ENCODE results near the gene MTHFSD. TPM values are rescaled to one million over a fixed set of nuclear protein-coding genes. Genes with fewer than 3 reads are reported as not detected.

The MTHFSD gene
- polyA plus RNA-seq, 1 of the 3 experiments (the other 2 are of a cell fraction): 15.6 TPM

DNA sequence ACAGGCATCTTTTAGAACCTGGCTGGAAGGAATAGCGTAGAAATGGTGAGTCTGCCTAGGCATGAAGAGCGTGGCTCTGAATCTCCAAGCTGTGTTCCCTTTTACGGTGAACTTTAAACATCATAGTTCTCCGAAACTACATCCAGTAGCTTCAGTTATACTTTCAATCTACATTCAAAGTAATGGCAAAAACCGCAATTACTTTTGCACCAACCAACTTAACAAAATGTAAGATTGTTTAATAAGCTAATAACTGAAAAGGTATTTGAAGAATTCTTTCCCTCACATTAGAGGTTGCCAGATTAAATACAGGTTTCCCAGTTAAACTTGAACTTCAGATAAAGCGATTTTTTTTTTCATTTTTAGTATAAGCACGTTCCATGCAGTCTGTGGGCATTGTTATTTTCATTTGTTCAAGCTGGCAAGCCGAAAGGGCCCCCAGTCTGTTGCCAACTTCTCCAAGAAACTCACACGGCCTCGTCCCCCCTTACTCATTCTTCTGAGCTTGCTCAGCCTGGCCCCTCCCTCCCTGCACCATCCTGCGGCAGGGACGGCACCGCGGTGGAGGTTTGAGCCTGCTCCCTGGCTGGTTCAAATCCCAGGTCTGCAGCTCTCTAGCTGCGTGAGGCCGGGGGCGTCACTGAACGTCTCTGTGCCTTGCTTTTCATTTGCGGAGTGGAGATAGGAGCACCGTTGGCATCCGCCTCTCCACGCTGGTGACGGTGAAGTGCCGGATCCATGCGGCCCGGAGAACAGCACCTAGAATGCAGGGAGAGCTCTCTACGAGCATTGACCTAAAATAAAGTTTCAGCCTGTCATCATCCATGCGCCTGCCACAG, 3.5 kb upstream of the MTHFSD start:
- Histone ChIP-seq H3K9ac (no peak overlapping the region), H3K27ac (ENCODE audit: low read depth in 2 of 2, low read length in 1 of 2) (no peak overlapping the region), H2AFZ (ENCODE audit: low read depth) (0 out of 2 replicates have a peak overlapping the region, but pooled peaks have one; percentile 0), H3K4me1 (ENCODE audit: control insufficient read depth in 1 of 2, insufficient read depth in 2 of 2, low read depth in 1 of 2, low read length in 1 of 2) (peaks cover 0 to 12% of the 10 kb centered on the region in 2 experiments; a peak in 2 of 4 replicates), H3K79me2 (ENCODE audit: insufficient read depth) (peaks cover 9% of the 10 kb centered on the region), H3F3A (replicated peaks; ENCODE audit: insufficient read depth) (peaks cover 16% of the 10 kb centered on the region), H3K27me3 (ENCODE audit: insufficient read depth) (peaks cover 8% of the 10 kb centered on the region; the same call in 1 of the 2 replicates), H3K4me3 (ENCODE audit: low read depth in 2 of 2, low read length in 1 of 2) (no peak overlapping the region), H3K9me2 (no peaks in the 10 kb centered on the region), H3K9me3 (no peaks in the 10 kb centered on the region), H3K4me2 (no peak overlapping the region), H3K36me3 (replicated peaks in 1 of 2; ENCODE audit: control insufficient read depth in 1 of 2, insufficient read depth in 2 of 2, low read length in 1 of 2) (no peaks in the 10 kb centered on the region), H4K20me1 (ENCODE audit: insufficient read depth) (no peaks in the 10 kb centered on the region)
- ChIA-PET POLR2A (no interaction called here), CTCF (interaction anchor here (0.6 to 2.0 kb wide), 4 partner anchors 12 to 720 kb away, joined by 3 to 7 read pairs (median 5); no protein-coding TSS in a partner anchor)
- no peak for TF ChIP-seq RFX5 (IDR thresholded peaks at IDR 0.05; ENCODE audit: low read length)
- TF ChIP-seq RXRA (IDR thresholded peaks at IDR 0.05; ENCODE audit: borderline replicate concordance, low read depth): no peak
- TF ChIP-seq NRF1 (IDR thresholded peaks at IDR 0.05; ENCODE audit: low read depth, low read length): no peak
- TF ChIP-seq, protein P1, sequence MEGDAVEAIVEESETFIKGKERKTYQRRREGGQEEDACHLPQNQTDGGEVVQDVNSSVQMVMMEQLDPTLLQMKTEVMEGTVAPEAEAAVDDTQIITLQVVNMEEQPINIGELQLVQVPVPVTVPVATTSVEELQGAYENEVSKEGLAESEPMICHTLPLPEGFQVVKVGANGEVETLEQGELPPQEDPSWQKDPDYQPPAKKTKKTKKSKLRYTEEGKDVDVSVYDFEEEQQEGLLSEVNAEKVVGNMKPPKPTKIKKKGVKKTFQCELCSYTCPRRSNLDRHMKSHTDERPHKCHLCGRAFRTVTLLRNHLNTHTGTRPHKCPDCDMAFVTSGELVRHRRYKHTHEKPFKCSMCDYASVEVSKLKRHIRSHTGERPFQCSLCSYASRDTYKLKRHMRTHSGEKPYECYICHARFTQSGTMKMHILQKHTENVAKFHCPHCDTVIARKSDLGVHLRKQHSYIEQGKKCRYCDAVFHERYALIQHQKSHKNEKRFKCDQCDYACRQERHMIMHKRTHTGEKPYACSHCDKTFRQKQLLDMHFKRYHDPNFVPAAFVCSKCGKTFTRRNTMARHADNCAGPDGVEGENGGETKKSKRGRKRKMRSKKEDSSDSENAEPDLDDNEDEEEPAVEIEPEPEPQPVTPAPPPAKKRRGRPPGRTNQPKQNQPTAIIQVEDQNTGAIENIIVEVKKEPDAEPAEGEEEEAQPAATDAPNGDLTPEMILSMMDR (IDR thresholded peaks at IDR 0.05): no peak
- no peak for TF ChIP-seq IRF3 (IDR thresholded peaks at IDR 0.05; ENCODE audit: low read depth, low read length)
- TF ChIP-seq YY1 (IDR thresholded peaks at IDR 0.05; ENCODE audit: low read depth): no peak
- TF ChIP-seq MAX (IDR thresholded peaks at IDR 0.05; ENCODE audit: low read depth): no peak
- no peak for TF ChIP-seq GATA2 (CRISPR knock-in tag; IDR thresholded peaks at IDR 0.05)
- no peak for TF ChIP-seq POLR2AphosphoS5 (IDR thresholded peaks at IDR 0.05; ENCODE audit: low read depth, low read length)
- no peak for TF ChIP-seq NFIC (IDR thresholded peaks at IDR 0.05; ENCODE audit: borderline replicate concordance)
- no peak for TF ChIP-seq MEF2A (IDR thresholded peaks at IDR 0.05; ENCODE audit: borderline replicate concordance, low read depth)
- TF ChIP-seq, protein P2, sequence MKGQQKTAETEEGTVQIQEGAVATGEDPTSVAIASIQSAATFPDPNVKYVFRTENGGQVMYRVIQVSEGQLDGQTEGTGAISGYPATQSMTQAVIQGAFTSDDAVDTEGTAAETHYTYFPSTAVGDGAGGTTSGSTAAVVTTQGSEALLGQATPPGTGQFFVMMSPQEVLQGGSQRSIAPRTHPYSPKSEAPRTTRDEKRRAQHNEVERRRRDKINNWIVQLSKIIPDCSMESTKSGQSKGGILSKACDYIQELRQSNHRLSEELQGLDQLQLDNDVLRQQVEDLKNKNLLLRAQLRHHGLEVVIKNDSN (IDR thresholded peaks at IDR 0.05; ENCODE audit: borderline replicate concordance, low read depth): no peak
- TF ChIP-seq GABPA (IDR thresholded peaks at IDR 0.05; ENCODE audit: low read depth): no peak
- TF ChIP-seq, protein P3, sequence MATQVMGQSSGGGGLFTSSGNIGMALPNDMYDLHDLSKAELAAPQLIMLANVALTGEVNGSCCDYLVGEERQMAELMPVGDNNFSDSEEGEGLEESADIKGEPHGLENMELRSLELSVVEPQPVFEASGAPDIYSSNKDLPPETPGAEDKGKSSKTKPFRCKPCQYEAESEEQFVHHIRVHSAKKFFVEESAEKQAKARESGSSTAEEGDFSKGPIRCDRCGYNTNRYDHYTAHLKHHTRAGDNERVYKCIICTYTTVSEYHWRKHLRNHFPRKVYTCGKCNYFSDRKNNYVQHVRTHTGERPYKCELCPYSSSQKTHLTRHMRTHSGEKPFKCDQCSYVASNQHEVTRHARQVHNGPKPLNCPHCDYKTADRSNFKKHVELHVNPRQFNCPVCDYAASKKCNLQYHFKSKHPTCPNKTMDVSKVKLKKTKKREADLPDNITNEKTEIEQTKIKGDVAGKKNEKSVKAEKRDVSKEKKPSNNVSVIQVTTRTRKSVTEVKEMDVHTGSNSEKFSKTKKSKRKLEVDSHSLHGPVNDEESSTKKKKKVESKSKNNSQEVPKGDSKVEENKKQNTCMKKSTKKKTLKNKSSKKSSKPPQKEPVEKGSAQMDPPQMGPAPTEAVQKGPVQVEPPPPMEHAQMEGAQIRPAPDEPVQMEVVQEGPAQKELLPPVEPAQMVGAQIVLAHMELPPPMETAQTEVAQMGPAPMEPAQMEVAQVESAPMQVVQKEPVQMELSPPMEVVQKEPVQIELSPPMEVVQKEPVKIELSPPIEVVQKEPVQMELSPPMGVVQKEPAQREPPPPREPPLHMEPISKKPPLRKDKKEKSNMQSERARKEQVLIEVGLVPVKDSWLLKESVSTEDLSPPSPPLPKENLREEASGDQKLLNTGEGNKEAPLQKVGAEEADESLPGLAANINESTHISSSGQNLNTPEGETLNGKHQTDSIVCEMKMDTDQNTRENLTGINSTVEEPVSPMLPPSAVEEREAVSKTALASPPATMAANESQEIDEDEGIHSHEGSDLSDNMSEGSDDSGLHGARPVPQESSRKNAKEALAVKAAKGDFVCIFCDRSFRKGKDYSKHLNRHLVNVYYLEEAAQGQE (IDR thresholded peaks at IDR 0.05; ENCODE audit: low read depth, low read length): no peak
- TF ChIP-seq PBX3 (IDR thresholded peaks at IDR 0.05): no peak
- TF ChIP-seq CHD2 (IDR thresholded peaks at IDR 0.05; ENCODE audit: low read length, partially characterized antibody): no peak
- TF ChIP-seq USF2 (IDR thresholded peaks at IDR 0.05; ENCODE audit: borderline replicate concordance, low read depth, low read length): no peak
- DNase-seq: no peak
- 32% methylated on average over 20 of the region's 28 CpGs for WGBS (ENCODE audit: low lambda C conversion rate)
